GM19023 (cell line): ENCODE measurements around the gene KIT.
"Not testable (repeated sequence)": the region's sequence is repeated elsewhere in the genome, so short reads cannot be mapped to it uniquely, and the experiment has no call there.

ENCODE experiments used
- ATAC-seq: cut with Tn5 transposase; IDR thresholded peaks from one replicate; pipeline ENCODE4 v1.9.1; 2021; ENCODE audit warnings: mild to moderate bottlenecking, moderate library complexity; ENCODE audit not compliant: unreplicated experiment

The KIT gene

GRCh38 chr4:54657551-54658251 is at the start of gene KIT:
TSS of gene KIT (plus strand) at chr4:54657957. CDS start at chr4:54658015, 58 bp downstream.
- ATAC-seq: no peak

GRCh38 chr4:54609310-54609709 is 48.4 kb upstream of the KIT start:
- ATAC-seq: no peak

- no peak for ATAC-seq
Measured at GRCh38 chr4:54614149-54614548, 43.6 kb upstream of the KIT start.

GRCh38 chr4:54620773-54621172 is 37.0 kb upstream of the KIT start:
- ATAC-seq: no peak

GRCh38 chr4:54625391-54625790 is 32.4 kb upstream of the KIT start:
- no peak for ATAC-seq

- no peak for ATAC-seq
Measured at GRCh38 chr4:54626113-54626512, 31.6 kb upstream of the KIT start.

- ATAC-seq: no peak
Measured at GRCh38 chr4:54632537-54632936, 25.2 kb upstream of the KIT start.

GRCh38 chr4:54633102-54633740 is 24.5 kb upstream of the KIT start:
- not testable (repeated sequence) for ATAC-seq

GRCh38 chr4:54635318-54635717 is 22.4 kb upstream of the KIT start:
- no peak for ATAC-seq

GRCh38 chr4:54637325-54637724 is 20.4 kb upstream of the KIT start:
- no peak for ATAC-seq

GRCh38 chr4:54641101-54641500 is 16.7 kb upstream of the KIT start:
- not testable (repeated sequence) for ATAC-seq

- ATAC-seq: no peak
Measured at GRCh38 chr4:54643172-54643571, 14.6 kb upstream of the KIT start.

GRCh38 chr4:54643958-54644751 is 13.6 kb upstream of the KIT start:
- ATAC-seq: no peak

GRCh38 chr4:54645830-54646229 is 11.9 kb upstream of the KIT start:
- no peak for ATAC-seq

GRCh38 chr4:54647070-54647469 is 10.7 kb upstream of the KIT start:
- no peak for ATAC-seq

GRCh38 chr4:54651050-54651449 is 6.7 kb upstream of the KIT start:
- ATAC-seq: no peak

GRCh38 chr4:54654753-54655152 is 3.0 kb upstream of the KIT start:
- ATAC-seq: no peak

- no peak for ATAC-seq
Measured at GRCh38 chr4:54657185-54657550, 589 bp upstream of the KIT start.

- ATAC-seq: peak; percentile 49
Measured at GRCh38 chr4:54658252-54659093, 716 bp downstream of the KIT start.

GRCh38 chr4:54659313-54659712 is 1.6 kb downstream of the KIT start:
- no peak for ATAC-seq
